Lower lobe of right lung (tissue), 2 donors: ENCODE results near the gene DPH6. TPM values are rescaled to one million over a fixed set of nuclear protein-coding genes. Genes with fewer than 3 reads are reported as not detected.
"Not testable (repeated sequence)": the region's sequence is repeated elsewhere in the genome, so short reads cannot be mapped to it uniquely, and the experiment has no call there.

ENCODE experiments used
- ATAC-seq, 2 donors: fragments of 200-7000 bp; cut with Tn5 transposase; one replicate each; pipeline ENCODE4 v1.9.1; 2020 to 2022; ENCODE audit warnings: mild to moderate bottlenecking in 2 of 2, moderate library complexity in 2 of 2
- DNase-seq: peaks from one replicate; pipeline ENCODE4 v3.0.0-alpha.2; 2020
- H3K27ac ChIP-seq: fragments of 200-600 bp; one replicate; pipeline ENCODE4 v1.8.0; 2022
- H3K27me3 ChIP-seq: fragments of 200-600 bp; one replicate; pipeline ENCODE4 v1.8.0; 2022; ENCODE audit warnings: low read depth
- H3K36me3 ChIP-seq: fragments of 200-600 bp; one replicate; pipeline ENCODE4 v1.8.0; 2022; ENCODE audit warnings: mild to moderate bottlenecking
- H3K4me1 ChIP-seq: fragments of 200-600 bp; one replicate; pipeline ENCODE4 v1.8.0; 2022
- H3K4me3 ChIP-seq: fragments of 200-600 bp; one replicate; pipeline ENCODE4 v1.8.0; 2022; ENCODE audit warnings: mild to moderate bottlenecking
- H3K9me3 ChIP-seq: fragments of 200-600 bp; one replicate; pipeline ENCODE4 v1.8.0; 2022
- intact Hi-C: fragments of 100-400 bp; cut with DNase I; formaldehyde crosslinking; loops from one replicate; pipeline ENCODE4 v1.11.0; 2022
- total RNA-seq: library from RNA; stranded (reverse); fragmentation: NEBNext Ultra II Directional; extraction: Animal tissue kit (Norgen Biotek cat#: 25700); gene quantifications from one replicate; pipeline ENCODE4 v1.2.1, GENCODE V29; 2021
- TF ChIP-seq, protein P1 (sequence below): fragments of 200-600 bp; IDR thresholded peaks from one replicate; pipeline ENCODE4 v1.8.0; 2022; ENCODE audit warnings: antibody characterized with exemption, mild to moderate bottlenecking
- donor health status: DM: no; HTN: yes; CAD: no; lungs with severe emphysema.

The DPH6 gene
- total RNA-seq, 1 donor from 2014 or later, result 9.2 TPM

DNA sequence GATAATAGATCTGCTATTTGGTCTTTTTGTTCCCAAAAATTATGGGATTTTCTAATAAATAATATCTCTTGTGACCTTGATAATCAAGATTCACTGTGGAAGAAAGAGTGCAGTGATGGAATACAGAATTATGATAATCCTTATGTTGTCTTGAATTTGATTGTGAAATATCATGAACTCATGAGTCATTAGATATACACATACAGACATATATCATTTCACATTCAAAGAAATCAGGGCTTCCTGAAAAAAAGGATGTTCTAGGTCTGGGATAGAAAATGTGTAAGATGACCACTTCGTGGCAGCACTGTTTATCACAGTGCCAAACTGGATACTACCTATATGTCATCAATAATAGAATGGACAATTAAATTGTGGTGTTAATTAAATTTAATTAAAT is 97.7 kb downstream of the DPH6 start:
- DNase-seq (no peak), ATAC-seq (no peak)
- no peak overlapping the region for H3K27ac ChIP-seq
- H3K4me1 ChIP-seq, result no peaks in the 10 kb centered on the region
- no peaks in the 10 kb centered on the region for H3K36me3 ChIP-seq
- no peaks in the 10 kb centered on the region for H3K9me3 ChIP-seq
- intact Hi-C loops, result no loop called here
- TF ChIP-seq, protein P1, sequence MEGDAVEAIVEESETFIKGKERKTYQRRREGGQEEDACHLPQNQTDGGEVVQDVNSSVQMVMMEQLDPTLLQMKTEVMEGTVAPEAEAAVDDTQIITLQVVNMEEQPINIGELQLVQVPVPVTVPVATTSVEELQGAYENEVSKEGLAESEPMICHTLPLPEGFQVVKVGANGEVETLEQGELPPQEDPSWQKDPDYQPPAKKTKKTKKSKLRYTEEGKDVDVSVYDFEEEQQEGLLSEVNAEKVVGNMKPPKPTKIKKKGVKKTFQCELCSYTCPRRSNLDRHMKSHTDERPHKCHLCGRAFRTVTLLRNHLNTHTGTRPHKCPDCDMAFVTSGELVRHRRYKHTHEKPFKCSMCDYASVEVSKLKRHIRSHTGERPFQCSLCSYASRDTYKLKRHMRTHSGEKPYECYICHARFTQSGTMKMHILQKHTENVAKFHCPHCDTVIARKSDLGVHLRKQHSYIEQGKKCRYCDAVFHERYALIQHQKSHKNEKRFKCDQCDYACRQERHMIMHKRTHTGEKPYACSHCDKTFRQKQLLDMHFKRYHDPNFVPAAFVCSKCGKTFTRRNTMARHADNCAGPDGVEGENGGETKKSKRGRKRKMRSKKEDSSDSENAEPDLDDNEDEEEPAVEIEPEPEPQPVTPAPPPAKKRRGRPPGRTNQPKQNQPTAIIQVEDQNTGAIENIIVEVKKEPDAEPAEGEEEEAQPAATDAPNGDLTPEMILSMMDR, result no peak
- no peak overlapping the region for H3K4me3 ChIP-seq
- no peaks in the 10 kb centered on the region for H3K27me3 ChIP-seq

DNA sequence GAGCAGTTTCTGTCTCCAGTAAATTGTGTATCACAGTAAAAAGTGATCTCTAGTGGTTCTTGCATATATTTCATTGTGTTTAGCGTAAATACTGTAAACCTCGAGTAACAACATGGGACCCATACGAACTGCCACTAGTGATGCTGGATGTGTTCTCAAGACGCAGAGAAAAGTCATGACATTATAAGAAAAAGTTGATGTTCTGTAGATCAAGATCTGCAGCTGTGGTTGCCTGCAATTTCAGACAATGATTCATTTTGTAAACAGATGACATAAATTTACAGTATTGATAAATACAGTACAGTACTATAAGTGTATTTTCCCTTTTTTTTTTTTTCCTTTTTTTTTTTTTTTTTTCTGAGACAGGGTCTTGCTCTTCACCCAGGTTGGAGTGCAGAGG is 100.1 kb downstream of the DPH6 start:
- intact Hi-C loops, result no loop called here
- TF ChIP-seq, protein P1, result no peak

DNA sequence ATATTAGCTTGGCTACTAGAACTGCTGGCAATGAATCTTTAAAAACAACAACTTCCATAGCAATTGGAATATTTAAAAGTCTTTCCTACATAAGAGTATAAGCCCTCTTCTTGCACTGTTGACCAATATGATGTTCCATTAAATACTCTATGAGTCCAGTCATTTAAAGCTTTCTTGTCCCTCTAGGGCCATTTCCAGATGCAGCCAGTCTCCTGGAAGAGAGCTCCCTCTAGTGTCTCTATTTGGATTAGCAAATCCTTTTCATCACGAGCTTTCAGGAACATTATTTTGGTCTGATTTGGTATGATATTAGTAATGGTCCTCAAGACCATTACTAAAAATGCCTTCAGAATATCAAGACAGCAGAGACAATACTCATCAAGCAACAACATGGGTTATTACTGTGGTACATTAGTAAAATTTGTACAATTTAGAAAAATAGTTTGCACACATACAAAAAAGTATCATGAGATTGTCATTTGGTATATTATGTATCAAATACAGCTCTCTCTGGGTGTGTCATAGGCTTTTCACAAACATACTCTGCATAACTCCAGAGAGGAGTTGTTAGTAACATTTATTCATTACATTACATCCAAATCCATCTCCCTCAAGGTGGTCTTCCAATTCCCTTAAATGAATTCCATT is 101.3 kb downstream of the DPH6 start:
- Histone ChIP-seq H3K4me1 (no peaks in the 10 kb centered on the region), H3K36me3 (no peaks in the 10 kb centered on the region), H3K9me3 (no peaks in the 10 kb centered on the region), H3K27ac (no peak overlapping the region), H3K4me3 (no peak overlapping the region), H3K27me3 (no peaks in the 10 kb centered on the region)
- TF ChIP-seq, protein P1, result peak; percentile 76
- ATAC-seq (no peak), DNase-seq (no peak)
- intact Hi-C loops, result no loop called here

More for the DNA sequence above, 100.1 kb downstream of the DPH6 start:
- Histone ChIP-seq H3K27me3 (no peaks in the 10 kb centered on the region), H3K36me3 (no peaks in the 10 kb centered on the region), H3K4me1 (no peaks in the 10 kb centered on the region), H3K4me3 (no peak overlapping the region), H3K27ac (no peak overlapping the region), H3K9me3 (no peaks in the 10 kb centered on the region)
- no peak for ATAC-seq
- no peak for DNase-seq

DNA sequence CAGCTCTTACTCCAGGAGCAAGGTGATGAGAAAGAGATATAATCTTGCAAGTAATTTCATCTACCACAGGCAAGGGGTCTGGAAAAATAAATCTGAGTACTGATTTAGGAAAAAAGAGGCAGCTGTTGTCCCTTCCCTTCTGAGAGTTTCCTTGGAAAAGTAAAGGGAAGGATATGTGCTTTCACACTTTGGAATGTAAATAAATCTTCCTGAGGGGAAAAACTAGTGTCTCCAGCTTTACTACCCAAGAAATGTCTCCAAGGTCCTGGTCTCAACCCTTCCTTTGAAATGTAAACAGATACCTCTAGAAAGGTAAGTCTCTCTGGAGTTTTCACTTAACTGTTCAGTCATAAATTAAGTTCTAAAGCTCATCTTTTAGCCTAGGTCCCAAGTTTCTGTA is 102.6 kb downstream of the DPH6 start:
- no peak for ATAC-seq
- H3K27ac ChIP-seq, result no peak overlapping the region
- TF ChIP-seq, protein P1, result no peak
- H3K36me3 ChIP-seq, result no peaks in the 10 kb centered on the region
- DNase-seq, result no peak
- H3K4me1 ChIP-seq, result no peaks in the 10 kb centered on the region
- no peaks in the 10 kb centered on the region for H3K27me3 ChIP-seq
- intact Hi-C loops, result no loop called here
- no peak overlapping the region for H3K4me3 ChIP-seq
- H3K9me3 ChIP-seq, result no peaks in the 10 kb centered on the region

DNA sequence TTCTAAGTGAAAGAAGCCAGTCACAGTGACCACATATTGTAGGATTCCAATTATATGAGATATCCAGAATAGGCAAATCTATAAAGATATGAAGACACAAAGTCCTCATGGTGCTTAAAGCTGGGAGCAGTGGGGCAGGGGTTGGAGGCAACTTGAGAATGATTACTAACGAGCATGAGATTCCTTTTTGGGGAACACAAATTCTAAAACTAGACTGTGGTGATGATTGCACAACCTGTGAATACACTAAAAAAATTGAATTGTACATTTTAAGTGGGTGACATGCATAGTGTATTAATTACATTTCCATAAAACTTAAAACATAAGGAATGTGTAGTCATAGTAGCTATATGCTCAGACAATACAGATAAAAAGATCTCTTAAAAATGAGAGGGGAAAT is 103.2 kb downstream of the DPH6 start:
- H3K9me3 ChIP-seq, result no peaks in the 10 kb centered on the region
- DNase-seq, result no peak
- TF ChIP-seq, protein P1, result no peak
- H3K4me1 ChIP-seq, result no peaks in the 10 kb centered on the region
- H3K36me3 ChIP-seq, result no peaks in the 10 kb centered on the region
- no peak overlapping the region for H3K4me3 ChIP-seq
- no peak overlapping the region for H3K27ac ChIP-seq
- no peak for ATAC-seq
- H3K27me3 ChIP-seq, result no peaks in the 10 kb centered on the region
- intact Hi-C loops, result no loop called here

DNA sequence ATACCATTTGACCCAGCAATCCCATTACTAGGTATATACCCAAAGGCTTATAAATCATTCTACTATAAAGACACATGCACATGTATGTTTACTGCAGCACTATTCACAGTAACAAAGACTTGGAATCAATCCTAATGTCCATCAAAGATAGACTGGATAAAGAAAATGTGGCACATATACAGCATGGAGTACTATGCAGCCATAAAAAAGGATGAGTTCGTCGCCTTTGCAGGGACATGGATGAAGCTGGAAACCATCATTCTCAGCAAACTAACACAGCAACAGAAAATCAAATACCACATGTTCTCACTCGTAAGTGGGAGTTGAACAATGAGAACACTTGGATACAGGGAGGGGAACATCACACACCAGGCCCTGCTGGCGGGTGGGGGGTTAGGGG is 104.7 kb downstream of the DPH6 start:
- intact Hi-C loops, H3K27me3 ChIP-seq, H3K4me1 ChIP-seq, DNase-seq, H3K27ac ChIP-seq, ATAC-seq, H3K9me3 ChIP-seq, H3K36me3 ChIP-seq, H3K4me3 ChIP-seq: not testable (repeated sequence)
